Spleen (tissue), 7 donors: ENCODE data around the gene ABCD2.

ENCODE experiments used
- POLR2A ChIP-seq, 3 donors: fragments of 450-650 bp; IDR thresholded peaks; one replicate each; pipeline ENCODE4 v1.5.1; 2017; ENCODE audit warnings: antibody characterized with exemption in 3 of 3, mild to moderate bottlenecking in 1 of 3
- POLR2AphosphoS5 ChIP-seq, 3 donors: sonication (generic); formaldehyde crosslinking; IDR thresholded peaks; one replicate each; pipeline ENCODE4 v1.5.1; 2017; ENCODE audit warnings: antibody characterized with exemption in 3 of 3
- TF ChIP-seq, protein P1 (sequence below), 11 experiments: fragments of 200-600 bp in 7 of 11; fragments of 450-650 bp in 4 of 11; sonication (generic) in 4 of 11; IDR thresholded peaks in 8 of 11; conservative IDR thresholded peaks in 3 of 11; 1 replicate in 7 of 11; 2 replicates in 4 of 11; pipeline versions ENCODE4 v1.4.0 to v1.8.0; 2016 to 2021; ENCODE audit warnings: antibody characterized with exemption in 11 of 11, inconsistent platforms in 4 of 11, mild to moderate bottlenecking in 1 of 11
- donor health status: DM: no; HTN: no; CAD: no; lungs with moderate emphysema.
- donor health status: DM: no; HTN: no; CAD: no.
- donor health status: DM: no; HTN: no; CAD: no.

- TF ChIP-seq, protein P1, sequence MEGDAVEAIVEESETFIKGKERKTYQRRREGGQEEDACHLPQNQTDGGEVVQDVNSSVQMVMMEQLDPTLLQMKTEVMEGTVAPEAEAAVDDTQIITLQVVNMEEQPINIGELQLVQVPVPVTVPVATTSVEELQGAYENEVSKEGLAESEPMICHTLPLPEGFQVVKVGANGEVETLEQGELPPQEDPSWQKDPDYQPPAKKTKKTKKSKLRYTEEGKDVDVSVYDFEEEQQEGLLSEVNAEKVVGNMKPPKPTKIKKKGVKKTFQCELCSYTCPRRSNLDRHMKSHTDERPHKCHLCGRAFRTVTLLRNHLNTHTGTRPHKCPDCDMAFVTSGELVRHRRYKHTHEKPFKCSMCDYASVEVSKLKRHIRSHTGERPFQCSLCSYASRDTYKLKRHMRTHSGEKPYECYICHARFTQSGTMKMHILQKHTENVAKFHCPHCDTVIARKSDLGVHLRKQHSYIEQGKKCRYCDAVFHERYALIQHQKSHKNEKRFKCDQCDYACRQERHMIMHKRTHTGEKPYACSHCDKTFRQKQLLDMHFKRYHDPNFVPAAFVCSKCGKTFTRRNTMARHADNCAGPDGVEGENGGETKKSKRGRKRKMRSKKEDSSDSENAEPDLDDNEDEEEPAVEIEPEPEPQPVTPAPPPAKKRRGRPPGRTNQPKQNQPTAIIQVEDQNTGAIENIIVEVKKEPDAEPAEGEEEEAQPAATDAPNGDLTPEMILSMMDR (IDR thresholded peaks at IDR 0.05 in 8 of 11, conservative IDR thresholded peaks at IDR 0.05 in 3 of 11): no peak
- no peak for TF ChIP-seq POLR2AphosphoS5 (IDR thresholded peaks at IDR 0.05)
- no peak for TF ChIP-seq POLR2A (IDR thresholded peaks at IDR 0.05)
Observed at GRCh38 chr12:39610436-39611025, 9.1 kb downstream of the ABCD2 start.
